Ectodermal cell (in vitro differentiated cells): Measurements from ENCODE around the gene DGKI.

Experiments used
- H3K27ac ChIP-seq: 2 replicates; pipeline ENCODE4 v1.7.0; 2013; ENCODE audit warnings: mild to moderate bottlenecking, low read depth, low read length; ENCODE audit not compliant: insufficient read depth, poor library complexity, severe bottlenecking
- H3K27me3 ChIP-seq: 2 replicates; pipeline ENCODE4 v1.7.0; 2013; ENCODE audit warnings: mild to moderate bottlenecking, low read length; ENCODE audit not compliant: insufficient read depth, control insufficient read depth, poor library complexity, severe bottlenecking
- H3K36me3 ChIP-seq: one replicate; pipeline ENCODE4 v1.7.0; 2013; ENCODE audit warnings: low read length; ENCODE audit not compliant: control insufficient read depth, insufficient read depth
- H3K4me1 ChIP-seq: one replicate; pipeline ENCODE4 v1.7.0; 2013; ENCODE audit warnings: low read length; ENCODE audit not compliant: control insufficient read depth, insufficient read depth
- H3K4me3 ChIP-seq: 2 replicates; pipeline ENCODE4 v1.7.0; 2013; ENCODE audit warnings: low read depth, low read length, control low read depth; ENCODE audit not compliant: insufficient read depth
- H3K9me3 ChIP-seq: 2 replicates; pipeline ENCODE4 v1.7.0; 2013; ENCODE audit warnings: mild to moderate bottlenecking, low read length, moderate library complexity; ENCODE audit not compliant: control insufficient read depth
- WGBS, 2 experiments: methylation state at CpG; one replicate each; pipeline ENCODE4 v1.1.7; 2013; ENCODE audit warnings: missing lambda C conversion rate in 2 of 2; 5-methylcytosine and 5-hydroxymethylcytosine counted together

The DGKI gene

DNA sequence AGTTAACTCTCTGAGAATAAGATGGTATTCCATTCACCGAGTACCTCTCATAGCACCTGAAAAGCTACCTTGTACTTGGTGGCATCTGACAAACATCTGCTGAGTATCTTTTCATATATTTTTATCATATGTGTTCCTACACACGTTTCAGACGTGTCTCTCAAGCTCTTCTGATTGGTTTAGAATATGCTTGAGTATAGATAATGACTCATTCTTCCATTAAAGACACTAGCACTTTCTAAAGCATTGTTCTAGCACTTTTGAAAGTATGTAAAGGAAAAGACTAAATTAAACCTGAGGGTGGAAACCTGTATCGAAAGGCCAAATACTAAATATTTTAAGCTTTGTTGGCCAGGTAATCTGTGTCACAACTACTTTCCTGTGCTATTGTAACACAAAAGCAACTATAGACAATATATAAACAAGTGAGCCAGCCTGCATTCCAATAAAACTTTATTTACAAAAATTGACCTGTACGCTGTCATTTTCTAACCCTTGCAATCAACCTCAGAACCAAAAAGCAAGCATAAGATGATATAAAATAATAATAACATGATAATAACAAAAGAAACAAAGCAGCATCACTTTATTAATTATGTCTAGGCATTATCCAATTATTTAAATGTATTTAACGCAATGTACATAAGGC, 95.3 kb downstream of the DGKI start:
- Histone ChIP-seq H3K4me1 (peaks cover 30% of the 10 kb centered on the region), H3K36me3 (no peaks in the 10 kb centered on the region), H3K9me3 (no peaks in the 10 kb centered on the region), H3K4me3 (no peak overlapping the region), H3K27ac (no peak overlapping the region), H3K27me3 (no peaks in the 10 kb centered on the region)
- WGBS, 2 experiments = 93 to 95% methylated on average over 3 to 5 of the region's 6 CpGs

DNA sequence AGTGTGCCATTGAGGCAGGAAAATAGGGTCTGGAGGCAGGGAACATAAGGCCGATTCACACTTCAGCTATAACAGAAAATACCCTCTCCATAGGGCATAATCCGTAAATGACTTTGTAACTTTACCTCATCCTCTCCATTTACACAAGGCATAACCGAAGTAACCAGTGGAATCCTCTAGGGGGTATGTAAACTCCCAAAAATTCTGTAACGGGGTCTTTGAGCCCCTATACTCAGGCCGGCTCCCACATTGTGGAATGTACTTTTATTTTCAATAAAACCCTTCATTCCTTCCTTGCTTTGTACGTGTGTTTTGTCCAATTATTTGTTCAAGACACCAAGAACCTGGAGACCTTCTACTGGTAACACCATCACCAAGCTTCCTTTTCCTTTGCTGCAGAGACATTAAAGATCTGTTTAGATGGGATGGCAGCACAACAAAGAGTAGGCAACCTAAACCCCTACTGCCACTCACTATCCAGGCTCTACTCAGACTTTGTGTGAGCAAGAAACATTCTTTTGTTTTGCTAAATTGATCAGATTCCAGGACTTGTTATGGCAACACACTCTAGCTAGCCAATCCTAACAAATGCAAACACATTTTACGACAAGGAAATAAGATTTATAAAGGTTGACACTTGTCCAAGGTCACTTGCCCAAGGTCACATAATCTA, 99.3 kb downstream of the DGKI start:
- H3K27me3 ChIP-seq = no peaks in the 10 kb centered on the region
- H3K4me1 ChIP-seq = peaks cover 6% of the 10 kb centered on the region
- WGBS, 2 experiments = 70 to 72% methylated on average over 7 of the region's 7 CpGs
- no peaks in the 10 kb centered on the region for H3K9me3 ChIP-seq
- H3K27ac ChIP-seq = no peak overlapping the region
- H3K4me3 ChIP-seq = no peak overlapping the region
- H3K36me3 ChIP-seq = no peaks in the 10 kb centered on the region

DNA sequence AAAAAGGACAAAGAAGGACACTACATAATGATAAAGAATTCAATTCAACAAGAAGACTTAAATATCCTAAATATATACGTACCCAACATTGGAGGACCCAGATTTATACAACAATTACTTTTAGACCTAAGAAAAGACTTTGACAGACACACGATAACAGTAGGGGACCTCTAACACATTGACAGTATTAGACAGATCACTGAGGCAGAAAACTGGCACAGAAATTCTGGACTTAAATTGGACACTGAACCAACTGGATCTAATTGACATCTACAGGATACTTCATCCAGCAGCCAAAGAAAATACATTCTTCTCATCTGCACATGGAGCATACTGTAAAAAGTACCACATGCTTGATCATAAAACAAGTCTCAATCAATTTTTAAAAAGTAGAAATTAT, 103.8 kb downstream of the DGKI start:
- H3K27me3 ChIP-seq = no peaks in the 10 kb centered on the region
- H3K9me3 ChIP-seq = no peaks in the 10 kb centered on the region
- whole genome bisulfite sequencing, 2 experiments = 92 to 97% methylated on average over 2 of the region's 2 CpGs
- peaks cover 6% of the 10 kb centered on the region for H3K4me1 ChIP-seq
- H3K4me3 ChIP-seq = no peak overlapping the region
- no peaks in the 10 kb centered on the region for H3K36me3 ChIP-seq
- H3K27ac ChIP-seq = no peak overlapping the region

DNA sequence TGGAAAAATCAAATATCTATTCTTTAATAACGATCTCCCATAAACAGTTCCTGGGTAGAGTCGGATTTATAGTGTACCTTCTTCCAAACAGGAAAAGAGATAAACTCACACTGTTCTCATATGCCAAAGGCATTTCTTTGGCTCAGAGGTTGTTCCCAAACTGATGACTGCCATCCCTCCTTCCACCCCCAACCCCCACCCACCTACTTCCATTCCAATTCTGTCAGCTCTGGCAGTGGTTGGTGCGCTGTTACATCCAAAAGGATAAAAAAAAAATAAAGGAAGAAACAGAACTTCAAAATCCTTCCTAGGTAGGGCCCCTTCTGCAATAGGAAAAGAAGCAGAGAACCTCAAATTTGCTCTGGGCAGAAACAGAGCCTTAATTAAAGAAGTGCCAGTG, 104.7 kb downstream of the DGKI start:
- Histone ChIP-seq H3K27me3 (no peaks in the 10 kb centered on the region), H3K4me3 (no peak overlapping the region), H3K9me3 (no peaks in the 10 kb centered on the region), H3K4me1 (no peaks in the 10 kb centered on the region), H3K27ac (no peak overlapping the region), H3K36me3 (no peaks in the 10 kb centered on the region)
- WGBS, 2 experiments = 97 to 99% methylated on average over 3 of the region's 3 CpGs

DNA sequence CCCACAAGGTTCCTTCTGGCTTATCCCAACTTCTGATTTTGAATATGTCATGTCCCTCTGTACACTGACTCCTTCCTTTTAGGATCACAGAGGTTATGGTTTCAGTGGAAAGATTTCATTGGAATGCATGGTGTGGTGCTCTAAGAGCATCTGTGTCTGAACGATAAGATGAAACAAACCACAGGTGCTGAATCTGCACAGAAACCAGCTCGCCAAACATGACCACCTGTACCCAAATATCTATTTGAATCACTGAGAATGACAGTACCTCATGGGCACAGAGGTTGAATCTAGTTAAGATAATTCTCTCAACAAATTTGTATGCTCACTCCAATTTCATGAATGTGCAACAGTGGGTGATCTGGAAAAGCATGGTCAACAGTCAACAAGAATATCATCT, 105.3 kb downstream of the DGKI start:
- WGBS, 2 experiments = 92 to 94% methylated on average over 2 of the region's 2 CpGs
- H3K27ac ChIP-seq = no peak overlapping the region
- no peaks in the 10 kb centered on the region for H3K4me1 ChIP-seq

DNA sequence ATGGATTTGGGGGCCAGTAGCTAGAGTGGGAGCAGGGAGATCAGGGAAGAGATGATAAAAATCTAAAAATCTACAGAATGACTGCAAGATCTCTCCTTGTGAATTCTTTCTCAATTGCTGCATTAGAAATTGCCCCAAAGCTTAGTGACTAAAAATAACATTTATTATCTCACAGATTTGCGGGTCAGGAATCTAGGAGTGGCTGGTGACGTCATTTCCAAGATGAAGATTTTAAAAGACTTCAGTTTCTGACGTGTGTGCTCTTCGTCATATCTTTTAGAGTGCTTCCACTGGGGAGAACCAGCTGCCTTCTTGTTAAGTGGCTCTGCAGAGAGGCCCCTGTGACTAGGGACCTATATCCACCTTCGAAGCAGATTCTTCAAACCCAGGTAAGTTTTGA, 112.6 kb downstream of the DGKI start:
- Histone ChIP-seq H3K27me3 (no peaks in the 10 kb centered on the region), H3K4me1 (no peaks in the 10 kb centered on the region), H3K27ac (no peak overlapping the region), H3K36me3 (no peaks in the 10 kb centered on the region), H3K9me3 (no peaks in the 10 kb centered on the region), H3K4me3 (no peak overlapping the region)
- 93 to 94% methylated on average over 5 of the region's 5 CpGs for WGBS, 2 experiments

More for the DNA sequence above, 105.3 kb downstream of the DGKI start:
- Histone ChIP-seq H3K4me3 (no peak overlapping the region), H3K9me3 (no peaks in the 10 kb centered on the region), H3K27me3 (no peaks in the 10 kb centered on the region), H3K36me3 (no peaks in the 10 kb centered on the region)

DNA sequence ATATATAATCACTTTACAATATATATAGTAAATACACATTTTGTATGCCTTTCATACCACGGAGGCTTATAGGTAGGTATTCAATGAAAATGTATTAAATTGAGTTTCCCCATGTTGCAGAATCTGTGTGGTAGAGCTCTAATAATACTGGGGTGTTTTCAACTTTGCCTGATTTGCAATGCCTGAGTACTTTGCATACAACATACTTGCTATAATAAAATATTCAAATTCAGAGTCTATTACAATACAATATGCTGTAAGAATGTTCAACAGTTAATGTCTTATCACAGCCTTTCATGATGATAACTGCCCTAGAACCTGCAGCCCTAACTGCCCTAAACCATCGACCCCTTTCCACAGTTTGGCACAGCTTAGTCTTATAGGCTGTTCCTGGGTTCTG, 114.6 kb downstream of the DGKI start:
- 87% methylated on average over 2 of the region's 2 CpGs for WGBS, 2 experiments
- no peaks in the 10 kb centered on the region for H3K9me3 ChIP-seq
- H3K36me3 ChIP-seq = no peaks in the 10 kb centered on the region
- H3K4me3 ChIP-seq = no peak overlapping the region
- no peaks in the 10 kb centered on the region for H3K27me3 ChIP-seq
- no peaks in the 10 kb centered on the region for H3K4me1 ChIP-seq
- H3K27ac ChIP-seq = no peak overlapping the region

DNA sequence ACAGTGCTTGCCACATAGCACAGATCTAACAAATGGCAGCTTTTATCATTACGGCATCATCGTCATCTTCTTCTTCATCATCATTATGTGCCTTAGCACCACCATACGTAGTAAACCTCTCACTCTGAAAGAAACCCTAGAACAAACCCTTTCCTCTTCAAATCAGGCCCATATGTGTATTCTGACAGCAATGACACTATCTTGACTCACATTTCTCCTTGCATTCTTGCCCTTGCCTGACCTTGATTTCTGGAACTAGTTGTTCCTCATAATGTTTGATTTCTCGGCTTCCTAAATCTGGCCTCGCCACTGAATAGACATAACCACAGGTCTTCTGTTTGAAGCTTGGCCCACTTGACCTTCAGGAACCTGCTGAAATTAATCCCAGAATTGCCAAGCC, 115.3 kb downstream of the DGKI start:
- Histone ChIP-seq H3K27me3 (no peaks in the 10 kb centered on the region), H3K9me3 (no peaks in the 10 kb centered on the region), H3K36me3 (no peaks in the 10 kb centered on the region), H3K27ac (no peak overlapping the region), H3K4me3 (no peak overlapping the region), H3K4me1 (no peaks in the 10 kb centered on the region)
- 92 to 94% methylated on average over 5 of the region's 5 CpGs for WGBS, 2 experiments

DNA sequence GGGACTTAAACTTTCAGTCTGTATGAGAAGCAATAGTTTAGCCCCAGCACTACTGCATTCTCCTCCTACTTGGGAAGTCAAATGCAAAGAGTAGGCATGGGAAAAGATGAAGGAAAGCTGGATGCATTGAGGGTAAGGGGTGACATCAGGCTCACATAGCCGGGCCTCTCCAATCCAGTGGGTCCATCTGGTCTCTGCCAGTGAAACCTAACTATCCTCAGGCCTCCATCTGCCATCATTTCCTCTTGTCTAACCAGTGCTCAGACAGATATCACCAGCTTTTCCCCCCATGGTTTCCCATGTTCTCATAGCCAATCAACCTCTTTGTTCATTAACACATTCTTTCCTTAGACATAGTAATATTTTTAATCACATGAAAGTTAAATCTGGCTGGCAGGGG, 118.3 kb downstream of the DGKI start:
- no peak overlapping the region for H3K27ac ChIP-seq
- H3K36me3 ChIP-seq = no peaks in the 10 kb centered on the region
- H3K4me3 ChIP-seq = no peak overlapping the region
- no peaks in the 10 kb centered on the region for H3K9me3 ChIP-seq
- no peaks in the 10 kb centered on the region for H3K27me3 ChIP-seq
- WGBS, 2 experiments = 92 to 100% methylated on average over 1 of the region's 1 CpG
- H3K4me1 ChIP-seq = no peaks in the 10 kb centered on the region

DNA sequence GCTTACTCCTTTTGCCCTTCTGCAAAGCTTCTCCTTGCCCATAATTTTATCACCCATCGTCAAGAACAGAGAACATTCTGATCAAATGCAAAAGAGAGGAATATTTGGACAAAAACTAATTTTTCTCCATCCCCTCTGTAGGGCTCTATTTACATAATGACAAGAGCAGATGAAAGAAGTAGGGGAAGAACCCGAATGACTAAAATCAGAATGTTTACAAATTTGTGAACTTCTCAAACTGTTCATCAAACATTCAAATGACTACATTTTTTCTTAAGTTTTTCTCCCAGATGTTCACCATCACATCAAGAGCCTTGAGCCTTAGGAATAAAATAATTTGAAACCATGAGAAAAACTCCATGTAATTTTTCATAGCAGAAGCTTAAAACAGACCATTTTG, 119.4 kb downstream of the DGKI start:
- Histone ChIP-seq H3K27me3 (no peaks in the 10 kb centered on the region), H3K36me3 (no peaks in the 10 kb centered on the region), H3K4me1 (no peaks in the 10 kb centered on the region), H3K27ac (no peak overlapping the region), H3K4me3 (no peak overlapping the region), H3K9me3 (no peaks in the 10 kb centered on the region)
- 91 to 94% methylated on average over 2 of the region's 2 CpGs for WGBS, 2 experiments
